Thyroid gland (tissue), 4 donors: Measurements from ENCODE around the gene ABCB6. TPM values are rescaled to one million over a fixed set of nuclear protein-coding genes. Genes with fewer than 3 reads are reported as not detected.

ENCODE experiments used
- DNase-seq, 2 donors: peaks; one replicate each; pipeline ENCODE4 v3.0.0-alpha.2; 2019
- H3K27ac ChIP-seq, 3 donors: fragments of 200-600 bp; sonication (generic); 1 replicate in 2 of 3; 2 replicates in 1 of 3; pipeline ENCODE4 v1.5.1; 2016 to 2019; ENCODE audit warnings: mild to moderate bottlenecking in 1 of 3, moderate library complexity in 1 of 3
- H3K27me3 ChIP-seq: fragments of 200-600 bp; sonication (generic); one replicate; pipeline ENCODE4 v1.5.1; 2019
- H3K36me3 ChIP-seq, 2 donors: fragments of 200-600 bp; sonication (generic); one replicate each; pipeline ENCODE4 v1.5.1; 2016 to 2019
- H3K4me1 ChIP-seq, 2 donors: fragments of 200-600 bp; sonication (generic); one replicate each; pipeline ENCODE4 v1.5.1; 2017 to 2019
- H3K4me3 ChIP-seq, 3 donors: fragments of 200-600 bp; sonication (generic); replicated peaks in 1 of 3; 1 replicate in 2 of 3; 2 replicates in 1 of 3; pipeline ENCODE4 v1.5.1; 2016; ENCODE audit warnings: mild to moderate bottlenecking in 1 of 3
- H3K9me3 ChIP-seq: fragments of 200-600 bp; sonication (generic); one replicate; pipeline ENCODE4 v1.5.1; 2017
- POLR2A ChIP-seq, 2 donors: fragments of 450-650 bp; IDR thresholded peaks; one replicate each; pipeline ENCODE4 v1.6.1; 2017; ENCODE audit warnings: antibody characterized with exemption in 2 of 2, mild to moderate bottlenecking in 2 of 2, moderate library complexity in 1 of 2
- WGBS, 2 donors: methylation state at CpG; one replicate each; pipeline ENCODE4 v1.1.5; 2017; 5-methylcytosine and 5-hydroxymethylcytosine counted together
- intact Hi-C: fragments of 100-400 bp; cut with DNase I; formaldehyde crosslinking; loops from one replicate; pipeline ENCODE4 v1.15.1; 2023
- total RNA-seq, 4 donors: library from RNA; depleted of rRNA; stranded (reverse); fragments of >200 nt; gene quantifications; one replicate each; pipeline ENCODE4 v1.2.3, GENCODE V29; 2016
- TF ChIP-seq, protein P1 (sequence below), 6 experiments: fragments of 200-600 bp in 3 of 6; fragments of 450-650 bp in 3 of 6; sonication (generic) in 3 of 6; IDR thresholded peaks; one replicate each; pipeline ENCODE4 v1.5.1; 2016 to 2019; ENCODE audit warnings: antibody characterized with exemption in 6 of 6, mild to moderate bottlenecking in 2 of 6, inconsistent platforms in 1 of 6, moderate library complexity in 1 of 6

Gene ABCB6
- total RNA-seq, 4 donors from 2014 or later, result 29.6 to 96.8 (median 63.6) TPM

DNA sequence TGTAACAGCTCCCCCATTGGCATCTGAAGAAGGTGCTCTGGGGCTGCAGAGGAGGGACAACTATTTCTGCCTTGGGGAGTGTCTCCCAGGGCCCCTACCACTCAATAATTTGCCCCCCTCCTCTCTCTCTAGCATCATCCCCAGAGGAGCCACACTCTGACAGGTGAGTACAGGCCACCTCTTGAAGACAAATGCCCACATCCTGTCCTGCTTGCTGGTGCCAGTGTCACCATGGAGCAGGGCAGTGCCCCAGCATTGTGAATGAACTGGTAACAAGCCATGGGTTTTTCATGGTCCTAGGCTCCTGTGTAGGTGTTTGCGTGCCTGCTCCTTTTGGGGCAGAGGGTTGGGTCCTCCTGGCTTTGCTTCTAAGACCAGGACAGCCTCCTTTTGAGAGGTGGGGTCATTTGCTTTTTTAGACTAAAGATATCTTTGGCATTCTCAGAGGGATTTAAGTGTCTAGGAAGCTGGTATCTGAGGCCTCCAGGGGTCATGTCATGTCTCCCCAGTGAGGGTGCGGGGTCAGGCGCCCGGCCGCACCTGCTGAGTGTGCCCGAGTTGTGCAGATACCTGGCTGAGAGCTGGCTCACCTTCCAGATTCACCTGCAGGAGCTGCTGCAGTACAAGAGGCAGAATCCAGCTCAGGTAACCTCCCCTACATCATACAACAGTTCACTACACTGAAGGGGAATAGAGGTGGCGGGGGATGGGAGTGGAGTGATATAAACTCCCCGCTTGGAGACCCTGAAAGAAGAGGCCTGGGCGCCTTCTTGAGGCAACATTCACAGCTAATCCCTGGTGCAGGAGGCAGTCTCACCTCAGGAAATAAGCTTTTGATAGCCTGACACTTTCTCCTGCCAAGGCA is 38.9 kb downstream of the ABCB6 start:
- 94 to 96% methylated on average over 8 to 9 of the region's 9 CpGs for WGBS, 2 donors
- H3K4me3 ChIP-seq, result no peak overlapping the region
- no peaks in the 10 kb centered on the region for H3K27me3 ChIP-seq
- intact Hi-C loops, result loop anchor here (5.0 kb wide), 1 partner anchor 32 kb away; no protein-coding TSS in a partner anchor
- no peak for DNase-seq
- H3K4me1 ChIP-seq, result peaks cover 20 to 21% of the 10 kb centered on the region in 2 donors
- no peak for TF ChIP-seq POLR2A (IDR thresholded peaks at IDR 0.05)
- TF ChIP-seq, protein P1, sequence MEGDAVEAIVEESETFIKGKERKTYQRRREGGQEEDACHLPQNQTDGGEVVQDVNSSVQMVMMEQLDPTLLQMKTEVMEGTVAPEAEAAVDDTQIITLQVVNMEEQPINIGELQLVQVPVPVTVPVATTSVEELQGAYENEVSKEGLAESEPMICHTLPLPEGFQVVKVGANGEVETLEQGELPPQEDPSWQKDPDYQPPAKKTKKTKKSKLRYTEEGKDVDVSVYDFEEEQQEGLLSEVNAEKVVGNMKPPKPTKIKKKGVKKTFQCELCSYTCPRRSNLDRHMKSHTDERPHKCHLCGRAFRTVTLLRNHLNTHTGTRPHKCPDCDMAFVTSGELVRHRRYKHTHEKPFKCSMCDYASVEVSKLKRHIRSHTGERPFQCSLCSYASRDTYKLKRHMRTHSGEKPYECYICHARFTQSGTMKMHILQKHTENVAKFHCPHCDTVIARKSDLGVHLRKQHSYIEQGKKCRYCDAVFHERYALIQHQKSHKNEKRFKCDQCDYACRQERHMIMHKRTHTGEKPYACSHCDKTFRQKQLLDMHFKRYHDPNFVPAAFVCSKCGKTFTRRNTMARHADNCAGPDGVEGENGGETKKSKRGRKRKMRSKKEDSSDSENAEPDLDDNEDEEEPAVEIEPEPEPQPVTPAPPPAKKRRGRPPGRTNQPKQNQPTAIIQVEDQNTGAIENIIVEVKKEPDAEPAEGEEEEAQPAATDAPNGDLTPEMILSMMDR (IDR thresholded peaks at IDR 0.05), result no peak
- H3K36me3 ChIP-seq, result peaks cover 46 to 49% of the 10 kb centered on the region in 2 donors
- no peak overlapping the region for H3K27ac ChIP-seq
- no peaks in the 10 kb centered on the region for H3K9me3 ChIP-seq

DNA sequence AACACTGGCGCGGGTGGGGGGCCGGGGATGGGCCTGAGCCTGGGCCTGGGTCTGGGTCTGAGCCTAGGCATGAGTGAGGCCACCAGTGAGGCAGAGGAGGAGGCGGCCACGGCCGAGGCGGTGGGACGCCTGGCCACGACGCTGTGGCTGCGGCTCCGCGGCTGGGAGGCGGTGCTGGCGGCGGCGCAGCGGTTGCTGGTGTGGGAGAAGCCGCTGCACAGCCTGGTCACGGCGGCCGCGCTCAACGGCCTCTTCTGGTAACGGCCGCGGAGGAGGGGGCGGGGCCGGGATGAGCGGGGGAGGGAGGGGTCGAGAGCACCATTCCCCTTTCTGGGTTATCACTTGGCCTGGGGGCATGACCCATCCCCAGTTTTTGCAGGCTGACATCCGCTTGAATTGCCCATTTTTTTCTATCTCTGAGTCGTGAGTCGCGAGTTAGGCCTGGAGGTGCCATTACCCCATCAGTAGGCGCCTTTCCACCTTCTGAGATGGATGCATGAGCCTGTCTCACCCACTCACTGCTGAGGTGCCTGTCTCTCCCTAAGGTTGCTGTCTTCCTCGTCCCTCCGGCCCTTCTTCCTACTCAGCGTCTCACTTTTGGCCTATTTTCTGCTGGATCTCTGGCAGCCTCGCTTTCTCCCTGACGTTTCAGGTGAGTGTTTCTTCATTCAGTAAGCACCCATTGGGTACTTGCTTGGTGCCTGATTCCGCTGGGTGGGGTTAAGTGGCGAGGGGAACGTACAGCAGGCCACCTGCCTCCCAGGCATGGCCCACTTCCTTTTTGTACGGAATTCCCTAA is 40.2 kb downstream of the ABCB6 start:
- intact Hi-C loops, result loop anchor here (5.0 kb wide), 1 partner anchor 34 kb away; no protein-coding TSS in a partner anchor
- peaks cover 21 to 25% of the 10 kb centered on the region in 2 donors for H3K4me1 ChIP-seq
- H3K27me3 ChIP-seq, result no peaks in the 10 kb centered on the region
- H3K4me3 ChIP-seq, result peak overlapping the region; percentile 40 to 97 (median 56)
- peak overlapping the region; percentile 98 to 99 (median 98) for H3K27ac ChIP-seq
- no peaks in the 10 kb centered on the region for H3K9me3 ChIP-seq
- H3K36me3 ChIP-seq, result peaks cover 50 to 54% of the 10 kb centered on the region in 2 donors
- DNase-seq, result peak; percentile 60 to 69
- WGBS, 2 donors, result 4% methylated on average over 14 to 36 of the region's 45 CpGs
- TF ChIP-seq, protein P1 (IDR thresholded peaks at IDR 0.05), result no peak
- TF ChIP-seq POLR2A (IDR thresholded peaks at IDR 0.05), result no peak

DNA sequence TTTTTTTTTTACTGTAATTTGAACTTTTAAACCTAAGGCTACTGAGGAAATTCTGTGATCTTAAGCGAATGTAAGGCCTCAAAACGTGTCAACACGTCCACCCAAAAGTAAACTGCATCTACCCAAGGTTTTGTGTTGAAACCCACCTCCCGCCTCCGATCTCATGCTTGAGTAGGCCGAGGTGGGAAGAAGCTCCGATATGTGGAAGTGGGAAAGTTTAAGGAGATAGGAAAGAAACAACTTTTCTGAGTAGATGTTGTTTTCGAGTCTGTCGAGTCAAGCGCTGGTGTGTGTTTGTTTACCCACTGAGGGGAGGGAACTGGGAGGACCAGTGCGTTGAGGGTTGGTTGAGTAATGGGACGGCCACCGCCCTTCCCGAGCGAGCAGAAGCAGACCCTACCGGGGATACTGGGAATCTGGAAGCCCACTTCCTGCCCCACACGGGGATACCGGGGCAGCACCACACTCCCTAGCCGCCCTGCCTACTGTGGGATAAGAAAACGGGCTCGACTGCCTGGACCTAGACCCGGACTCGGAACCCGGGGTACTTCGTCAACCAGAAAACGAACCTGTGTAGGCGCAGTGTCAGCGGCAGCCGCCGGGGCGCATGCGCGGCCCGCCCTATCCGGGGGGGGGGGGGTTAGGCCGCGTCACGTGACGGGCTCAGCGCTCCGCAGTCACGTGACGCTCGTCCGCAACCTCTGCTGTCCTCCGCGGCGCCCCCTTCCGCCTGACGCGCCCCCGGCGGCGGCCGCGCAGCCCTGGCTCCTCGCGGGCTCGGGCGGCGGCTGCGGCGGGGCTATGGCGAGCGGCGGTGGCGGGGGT is 41.0 kb downstream of the ABCB6 start, which contains the start of gene RETREG2:
RETREG2 (plus strand) TSS at position 724 of the 825 bp plus-strand sequence; CDS start at position 802, 78 bp downstream.
- peak; percentile 91 to 93 for TF ChIP-seq POLR2A (IDR thresholded peaks at IDR 0.05)
- TF ChIP-seq, protein P1 (IDR thresholded peaks at IDR 0.05), result peak in 3 of 6 experiments; percentile 36 to 50 (median 50)

DNA sequence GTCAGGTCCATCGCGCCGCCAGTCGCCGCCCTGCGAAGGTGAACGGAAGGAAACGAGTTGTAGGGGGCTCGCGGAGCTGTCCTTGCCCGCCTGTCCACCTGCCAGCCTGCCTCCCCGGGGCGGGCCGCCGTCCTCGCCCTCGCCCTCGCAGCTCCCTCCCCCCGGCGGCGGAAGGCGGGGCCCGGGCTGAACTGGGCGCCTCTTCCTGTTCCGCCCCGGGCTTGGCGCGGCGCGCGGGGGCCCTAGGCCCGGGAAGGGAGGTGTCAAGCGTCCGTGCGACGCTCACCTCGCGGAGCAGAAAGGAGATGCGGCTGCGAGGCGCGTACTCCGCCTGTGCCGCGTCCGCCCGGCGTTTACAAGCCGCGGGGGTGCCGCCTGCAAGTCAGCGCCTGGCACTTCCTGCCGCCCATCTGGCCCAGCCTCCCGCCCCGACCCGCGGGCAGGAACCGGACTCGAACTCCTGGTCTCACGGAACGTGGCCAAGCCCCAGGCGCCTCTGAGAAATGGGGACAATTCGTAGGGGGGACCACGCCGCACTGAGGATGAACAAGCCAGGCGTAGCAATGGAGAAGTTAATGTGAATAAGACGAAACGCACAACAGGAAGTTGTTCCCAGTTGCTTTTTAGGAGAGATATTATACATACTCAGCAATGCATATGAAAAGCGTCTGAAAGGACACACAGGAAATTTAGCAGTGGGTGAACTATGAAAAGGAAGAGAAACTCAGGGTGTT is 41.8 kb downstream of the ABCB6 start, which contains the start of gene CNPPD1:
CNPPD1 (minus strand) TSS at position 108 of the 734 bp plus-strand sequence; CDS start at position 11, 97 bp downstream.
- peaks cover 21 to 25% of the 10 kb centered on the region in 2 donors for H3K4me1 ChIP-seq
- H3K27ac ChIP-seq, result peak within 1 kb of the TSS; percentile 98 to 99 (median 98)
- H3K4me3 ChIP-seq, result peak within 1 kb of the TSS; percentile 72 to 97 (median 85)
- H3K9me3 ChIP-seq, result no peaks in the 10 kb centered on the region
- intact Hi-C loops, result loop anchor here (5.0 kb wide), 1 partner anchor 35 kb away; no protein-coding TSS in a partner anchor
- TF ChIP-seq, protein P1 (IDR thresholded peaks at IDR 0.05), result no peak
- peak; percentile 95 to 96 for TF ChIP-seq POLR2A (IDR thresholded peaks at IDR 0.05)
- H3K36me3 ChIP-seq, result peaks cover 49 to 55% of the 10 kb centered on the region in 2 donors
- H3K27me3 ChIP-seq, result no peaks in the 10 kb centered on the region
- 0 to 1% methylated on average over 9 to 44 of the region's 69 CpGs for WGBS, 2 donors
- DNase-seq, result peak; percentile 91 to 92

More for the DNA sequence above, 41.0 kb downstream of the ABCB6 start, which contains the start of gene RETREG2:
- DNase-seq, result peak; percentile 78 to 87
- peak within 1 kb of the TSS; percentile 98 to 99 (median 98) for H3K27ac ChIP-seq
- H3K9me3 ChIP-seq, result no peaks in the 10 kb centered on the region
- 0% methylated on average over 18 to 20 of the region's 67 CpGs for WGBS, 2 donors
- peaks cover 21 to 25% of the 10 kb centered on the region in 2 donors for H3K4me1 ChIP-seq
- intact Hi-C loops, result loop anchor here (5.0 kb wide), 1 partner anchor 35 kb away; no protein-coding TSS in a partner anchor
- no peaks in the 10 kb centered on the region for H3K27me3 ChIP-seq
- H3K4me3 ChIP-seq, result peak within 1 kb of the TSS; percentile 56 to 97 (median 85)
- H3K36me3 ChIP-seq, result peaks cover 50 to 55% of the 10 kb centered on the region in 2 donors
